ENCODE data around the gene NTSR1.

GRCh38 chr20:62792182-62792939 lies 83.7 kb downstream of the NTSR1 start:
- TF ChIP-seq, protein P1, sequence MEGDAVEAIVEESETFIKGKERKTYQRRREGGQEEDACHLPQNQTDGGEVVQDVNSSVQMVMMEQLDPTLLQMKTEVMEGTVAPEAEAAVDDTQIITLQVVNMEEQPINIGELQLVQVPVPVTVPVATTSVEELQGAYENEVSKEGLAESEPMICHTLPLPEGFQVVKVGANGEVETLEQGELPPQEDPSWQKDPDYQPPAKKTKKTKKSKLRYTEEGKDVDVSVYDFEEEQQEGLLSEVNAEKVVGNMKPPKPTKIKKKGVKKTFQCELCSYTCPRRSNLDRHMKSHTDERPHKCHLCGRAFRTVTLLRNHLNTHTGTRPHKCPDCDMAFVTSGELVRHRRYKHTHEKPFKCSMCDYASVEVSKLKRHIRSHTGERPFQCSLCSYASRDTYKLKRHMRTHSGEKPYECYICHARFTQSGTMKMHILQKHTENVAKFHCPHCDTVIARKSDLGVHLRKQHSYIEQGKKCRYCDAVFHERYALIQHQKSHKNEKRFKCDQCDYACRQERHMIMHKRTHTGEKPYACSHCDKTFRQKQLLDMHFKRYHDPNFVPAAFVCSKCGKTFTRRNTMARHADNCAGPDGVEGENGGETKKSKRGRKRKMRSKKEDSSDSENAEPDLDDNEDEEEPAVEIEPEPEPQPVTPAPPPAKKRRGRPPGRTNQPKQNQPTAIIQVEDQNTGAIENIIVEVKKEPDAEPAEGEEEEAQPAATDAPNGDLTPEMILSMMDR (IDR thresholded peaks at IDR 0.05) = no peak
- no peak for TF ChIP-seq POLR2A (IDR thresholded peaks at IDR 0.05)
